ENCODE results near the gene PCDHB1.
"Not testable (repeated sequence)": the region's sequence is repeated elsewhere in the genome, so short reads cannot be mapped to it uniquely, and the experiment has no call there.

PCDHB1 gene

GRCh38 chr5:141095263-141095641 is 44.1 kb downstream of the PCDHB1 start:
- Histone ChIP-seq H3K9me3 (no peaks in the 10 kb centered on the region), H3K36me3 (no peaks in the 10 kb centered on the region), H3K4me3 (ENCODE audit: low read depth, low read length) (peak overlapping the region; percentile 78), H3K4me1 (no peaks in the 10 kb centered on the region), H3K27me3 (no peaks in the 10 kb centered on the region)
- DNase-seq: no peak
- no peak for TF ChIP-seq CTCF (IDR thresholded peaks at IDR 0.05; ENCODE audit: low read depth, low read length)

- H3K4me3 ChIP-seq (ENCODE audit: low read depth, low read length); DNase-seq; H3K4me1 ChIP-seq; H3K9me3 ChIP-seq; H3K36me3 ChIP-seq; H3K27me3 ChIP-seq: not testable (repeated sequence)
These were observed 45.0 kb downstream of the PCDHB1 start for GRCh38 chr5:141096181-141096580.

- H3K27me3 ChIP-seq; DNase-seq; H3K9me3 ChIP-seq; H3K36me3 ChIP-seq; H3K4me1 ChIP-seq; H3K4me3 ChIP-seq (ENCODE audit: low read depth, low read length): not testable (repeated sequence)
These were observed 45.4 kb downstream of the PCDHB1 start for GRCh38 chr5:141096586-141096985.

- H3K9me3 ChIP-seq: no peaks in the 10 kb centered on the region
- no peak within 1 kb of the TSS for H3K4me3 ChIP-seq (ENCODE audit: low read depth, low read length)
These were observed 49.1 kb downstream of the PCDHB1 start, which contains the start of gene PCDHB3 for GRCh38 chr5:141100243-141100805. Gene PCDHB3 (plus strand): TSS chr5:141100473. CDS start chr5:141100650, 177 bp downstream.

GRCh38 chr5:141101059-141101458 is 49.9 kb downstream of the PCDHB1 start:
- no peaks in the 10 kb centered on the region for H3K9me3 ChIP-seq
- no peaks in the 10 kb centered on the region for H3K36me3 ChIP-seq
- no peak overlapping the region for H3K4me3 ChIP-seq (ENCODE audit: low read depth, low read length)

More at GRCh38 chr5:141100243-141100805, 49.1 kb downstream of the PCDHB1 start, which contains the start of gene PCDHB3:
- H3K4me1 ChIP-seq: no peaks in the 10 kb centered on the region
- TF ChIP-seq CTCF (IDR thresholded peaks at IDR 0.05; ENCODE audit: low read depth, low read length): peak; percentile 65
- no peaks in the 10 kb centered on the region for H3K36me3 ChIP-seq
- peak; percentile 68 for DNase-seq
- H3K27me3 ChIP-seq: no peaks in the 10 kb centered on the region

GRCh38 chr5:141102070-141102469 is 50.9 kb downstream of the PCDHB1 start:
- not testable (repeated sequence) for H3K9me3 ChIP-seq; H3K36me3 ChIP-seq; H3K27me3 ChIP-seq; DNase-seq; H3K4me3 ChIP-seq (ENCODE audit: low read depth, low read length); H3K4me1 ChIP-seq

More at GRCh38 chr5:141101059-141101458, 49.9 kb downstream of the PCDHB1 start:
- no peaks in the 10 kb centered on the region for H3K4me1 ChIP-seq
- no peak for DNase-seq
- no peak for TF ChIP-seq CTCF (IDR thresholded peaks at IDR 0.05; ENCODE audit: low read depth, low read length)
- no peaks in the 10 kb centered on the region for H3K27me3 ChIP-seq

- H3K4me3 ChIP-seq (ENCODE audit: low read depth, low read length); H3K36me3 ChIP-seq; DNase-seq; H3K4me1 ChIP-seq; H3K27me3 ChIP-seq; H3K9me3 ChIP-seq: not testable (repeated sequence)
These were observed 51.3 kb downstream of the PCDHB1 start for GRCh38 chr5:141102471-141102870.

- H3K36me3 ChIP-seq: no peaks in the 10 kb centered on the region
- no peak overlapping the region for H3K4me3 ChIP-seq (ENCODE audit: low read depth, low read length)
- no peak for DNase-seq
- H3K27me3 ChIP-seq: no peaks in the 10 kb centered on the region
- no peaks in the 10 kb centered on the region for H3K4me1 ChIP-seq
- TF ChIP-seq CTCF (IDR thresholded peaks at IDR 0.05; ENCODE audit: low read depth, low read length): no peak
- H3K9me3 ChIP-seq: no peaks in the 10 kb centered on the region
These were observed 54.2 kb downstream of the PCDHB1 start for GRCh38 chr5:141105350-141105749.

All from BE2C (cell line).